Measurements from ENCODE around the gene CMAS.
"Not testable (repeated sequence)": the region's sequence is repeated elsewhere in the genome, so short reads cannot be mapped to it uniquely, and the experiment has no call there.

CMAS gene

DNA sequence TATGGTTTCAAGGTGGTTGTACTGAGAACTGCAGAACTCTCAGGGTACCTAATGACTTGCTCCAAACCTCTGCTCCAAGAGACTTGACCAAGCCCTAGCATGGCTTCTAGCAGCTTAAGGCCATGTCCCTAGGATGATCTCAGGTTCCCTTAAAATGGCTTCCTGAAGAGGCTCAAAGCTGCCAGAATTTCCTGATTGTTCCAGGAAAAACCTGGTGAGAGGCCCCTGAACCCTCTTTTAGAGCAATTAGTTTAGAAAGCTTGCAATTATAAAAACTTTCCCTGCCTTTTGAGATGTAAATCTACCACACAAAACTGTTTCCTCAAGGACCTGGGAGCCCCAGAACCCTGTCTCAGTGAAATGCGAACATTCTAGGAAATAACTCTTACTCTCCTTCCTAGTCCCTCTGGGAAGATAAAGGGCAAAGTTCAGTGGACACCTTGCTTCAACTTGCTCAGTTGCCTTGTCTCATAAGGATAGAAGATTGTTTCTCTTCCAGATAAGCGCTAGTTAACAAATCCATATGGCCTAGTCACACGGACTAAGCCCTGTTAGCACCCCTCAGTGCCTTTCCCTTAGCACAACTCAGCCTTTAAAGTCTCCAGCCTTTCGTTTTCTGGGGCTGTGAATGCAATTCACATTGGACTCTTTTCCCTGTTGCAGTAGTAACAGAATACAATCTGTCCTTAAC lies 2.5 kb downstream of the CMAS start:
- DNase-seq = no peak

DNA sequence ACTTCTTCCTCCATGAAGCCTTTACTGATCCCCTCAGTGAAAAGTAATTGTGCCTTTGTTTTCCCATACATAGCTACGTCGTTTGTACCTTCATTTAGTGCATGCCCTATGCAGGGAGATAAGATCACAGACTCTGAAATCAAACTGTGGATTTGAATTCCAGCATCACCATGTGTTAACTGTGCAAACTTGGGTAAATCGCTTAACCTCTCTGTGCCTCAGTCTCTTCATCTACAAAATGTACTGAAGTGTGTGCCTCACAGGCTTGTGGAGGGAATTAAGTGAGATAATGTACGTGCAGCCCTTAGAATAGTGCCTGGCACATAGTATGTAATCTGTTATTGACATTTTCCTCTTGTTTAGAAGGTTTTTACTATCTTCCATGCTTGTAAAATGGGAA lies 4.1 kb downstream of the CMAS start:
- DNase-seq = no peak

DNA sequence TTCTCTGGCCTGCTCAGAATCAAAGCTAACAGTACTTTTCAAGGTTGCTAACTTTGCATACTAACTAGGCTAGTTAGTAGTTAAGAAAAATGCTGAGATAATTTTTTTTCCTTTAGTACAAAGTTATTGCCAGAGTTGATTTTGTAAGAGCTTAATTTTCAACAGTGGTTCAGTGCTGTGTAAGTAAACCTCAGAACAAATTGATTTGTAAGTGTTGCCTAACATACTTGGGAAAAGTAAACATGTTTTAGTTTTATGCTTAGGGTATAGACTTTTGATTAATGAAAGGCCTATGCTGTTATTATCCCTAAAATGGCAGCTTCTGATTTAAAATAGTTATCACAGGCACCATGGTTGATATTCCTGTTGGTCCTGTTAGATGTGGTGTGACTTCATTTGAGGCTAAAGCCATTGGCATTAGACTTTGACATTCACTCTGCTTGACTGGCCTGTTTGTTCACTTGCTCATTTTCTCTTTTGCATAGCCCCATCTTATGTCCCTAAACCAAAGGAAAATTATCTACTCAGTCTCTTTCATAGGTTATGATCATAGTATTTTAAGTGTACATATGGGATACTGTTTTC lies 5.2 kb downstream of the CMAS start:
- no peak for DNase-seq

DNA sequence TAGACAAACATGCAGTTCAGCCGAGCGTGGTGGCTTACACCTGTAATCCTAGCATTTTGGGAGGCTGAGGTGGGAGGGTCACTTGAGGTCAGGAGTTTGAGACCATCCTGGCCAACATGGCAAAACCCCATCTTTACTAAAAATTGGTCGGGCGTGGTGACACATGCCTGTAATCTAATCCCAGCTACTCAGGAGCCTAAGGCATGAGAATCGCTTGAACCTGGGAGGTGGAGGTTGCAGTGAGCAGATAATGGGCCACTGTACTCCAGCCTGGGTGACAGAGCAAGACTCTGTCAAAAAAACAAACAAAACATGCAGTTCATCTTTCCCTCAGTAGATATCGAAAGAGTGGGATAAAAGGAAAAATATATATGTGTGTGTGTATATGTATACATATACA lies 7.0 kb downstream of the CMAS start:
- DNase-seq = not testable (repeated sequence)

DNA sequence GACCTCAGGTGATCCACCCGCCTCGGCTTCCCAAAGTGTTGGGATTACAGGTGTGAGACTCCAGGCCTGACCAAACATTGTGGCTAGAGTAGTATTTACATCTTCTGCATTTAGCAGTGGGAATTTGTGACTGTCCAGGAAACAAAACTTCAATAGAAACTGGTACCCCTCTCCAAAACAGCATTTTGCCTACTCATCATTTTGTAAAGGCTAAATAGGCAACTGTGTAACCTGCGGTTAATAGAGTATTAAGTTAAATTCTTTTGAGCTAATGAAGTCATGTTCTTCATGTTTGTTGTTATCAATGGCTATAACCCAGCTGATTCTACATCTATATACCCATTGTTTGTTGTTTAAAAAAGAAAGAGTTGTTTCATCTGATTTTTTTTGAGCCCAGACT lies 8.1 kb downstream of the CMAS start:
- no peak for DNase-seq

DNA sequence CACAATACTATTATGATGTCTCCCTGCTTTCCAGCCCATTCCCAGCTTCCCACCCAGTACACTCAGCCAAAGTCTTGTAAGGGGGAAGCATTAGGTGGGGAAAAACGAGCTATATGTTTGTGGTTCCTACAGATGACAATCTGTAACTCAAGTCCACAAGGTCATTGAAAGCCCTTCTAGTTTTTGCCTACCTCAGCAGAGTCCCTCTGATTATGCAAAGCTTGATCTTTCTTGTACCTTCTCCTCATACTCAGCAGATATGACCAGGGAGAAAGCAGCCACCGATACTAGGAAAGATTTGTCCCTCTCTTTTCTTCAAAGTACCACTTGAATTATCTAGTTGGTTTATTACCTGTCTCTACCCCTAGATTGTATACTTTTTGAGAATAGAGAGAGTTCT lies 10.6 kb downstream of the CMAS start:
- DNase-seq = no peak

DNA sequence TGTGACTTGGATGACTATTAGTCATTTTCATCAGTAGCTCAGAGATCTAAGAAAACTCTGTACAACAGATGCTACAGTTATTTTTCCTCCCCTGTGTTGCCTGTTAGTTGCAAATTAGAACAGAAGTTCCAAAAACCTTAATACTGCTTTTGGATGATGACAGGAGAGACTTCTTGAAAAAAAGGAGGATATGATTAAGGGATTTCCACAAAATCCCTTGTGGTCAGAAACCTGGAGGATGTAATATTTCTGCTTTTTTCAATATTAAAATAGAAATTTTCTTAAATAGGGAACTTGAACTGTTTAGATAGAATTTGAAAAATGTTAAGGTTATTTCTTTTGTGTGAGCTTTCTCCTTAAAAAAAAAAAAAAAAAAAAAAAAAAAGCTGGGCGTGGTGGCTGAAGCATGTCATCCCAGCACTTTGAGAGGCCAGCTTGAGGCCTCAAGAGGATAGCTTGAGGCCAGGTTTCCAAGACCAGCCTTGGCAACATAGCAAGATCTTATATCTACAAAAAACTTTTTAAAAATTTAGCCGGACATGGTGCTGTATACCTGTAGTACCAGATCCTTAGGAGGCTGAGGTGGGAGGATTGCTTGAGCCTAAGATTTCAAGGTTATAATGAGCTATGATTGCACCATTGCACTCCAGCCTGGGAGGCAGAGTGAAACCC lies 14.1 kb downstream of the CMAS start:
- DNase-seq = no peak

DNA sequence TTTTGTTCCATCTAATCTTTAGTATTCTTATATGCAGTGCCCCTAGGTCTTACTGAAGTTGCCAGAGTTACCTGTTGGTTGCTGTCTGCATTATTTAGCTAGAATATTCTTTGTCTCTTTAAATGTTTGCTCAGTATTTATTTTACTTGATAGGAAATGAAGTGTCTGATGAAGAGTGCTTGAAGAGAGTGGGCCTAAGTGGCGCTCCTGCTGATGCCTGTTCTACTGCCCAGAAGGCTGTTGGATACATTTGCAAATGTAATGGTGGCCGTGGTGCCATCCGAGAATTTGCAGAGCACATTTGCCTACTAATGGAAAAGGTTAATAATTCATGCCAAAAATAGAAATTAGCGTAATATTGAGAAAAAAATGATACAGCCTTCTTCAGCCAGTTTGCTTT lies 18.9 kb downstream of the CMAS start:
- DNase-seq = no peak

DNA sequence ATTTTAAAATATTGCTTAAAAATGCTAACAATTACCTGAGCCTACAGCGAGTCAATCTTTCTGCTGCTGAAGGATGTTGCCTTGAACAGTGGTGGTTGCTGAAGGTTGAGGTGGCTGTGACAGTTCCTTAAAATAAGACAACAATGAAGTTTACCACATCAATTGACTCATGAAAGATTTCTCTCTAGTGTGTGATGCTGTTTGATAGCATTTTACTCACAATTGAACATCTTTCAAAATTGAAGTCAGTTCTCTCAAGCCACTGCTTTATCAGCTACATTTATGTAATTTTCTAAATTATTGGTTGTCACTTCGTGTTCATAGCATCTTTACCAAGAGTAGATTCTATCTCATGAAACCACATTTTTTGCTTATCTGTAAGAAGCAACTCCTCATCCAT lies 20.3 kb downstream of the CMAS start:
- no peak for DNase-seq

DNA sequence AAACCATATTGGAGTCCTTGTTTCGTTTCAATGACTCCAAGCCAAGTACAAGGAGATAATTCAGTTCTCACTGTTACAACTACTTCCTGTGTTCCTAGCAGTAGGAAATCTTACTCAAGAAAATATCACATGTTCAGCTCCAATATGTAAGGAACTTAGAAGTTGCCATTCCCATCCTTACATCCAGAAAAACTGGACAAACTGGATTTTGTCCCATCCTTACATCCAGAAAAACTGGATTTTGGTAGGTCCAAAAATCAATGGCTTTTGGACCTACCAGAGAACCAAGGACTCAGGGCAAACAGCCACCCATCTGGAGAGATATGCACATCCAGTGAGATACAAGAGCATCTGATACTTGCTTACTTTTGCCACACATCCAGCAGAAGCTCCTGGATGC lies 23.8 kb downstream of the CMAS start:
- no peak for DNase-seq

DNA sequence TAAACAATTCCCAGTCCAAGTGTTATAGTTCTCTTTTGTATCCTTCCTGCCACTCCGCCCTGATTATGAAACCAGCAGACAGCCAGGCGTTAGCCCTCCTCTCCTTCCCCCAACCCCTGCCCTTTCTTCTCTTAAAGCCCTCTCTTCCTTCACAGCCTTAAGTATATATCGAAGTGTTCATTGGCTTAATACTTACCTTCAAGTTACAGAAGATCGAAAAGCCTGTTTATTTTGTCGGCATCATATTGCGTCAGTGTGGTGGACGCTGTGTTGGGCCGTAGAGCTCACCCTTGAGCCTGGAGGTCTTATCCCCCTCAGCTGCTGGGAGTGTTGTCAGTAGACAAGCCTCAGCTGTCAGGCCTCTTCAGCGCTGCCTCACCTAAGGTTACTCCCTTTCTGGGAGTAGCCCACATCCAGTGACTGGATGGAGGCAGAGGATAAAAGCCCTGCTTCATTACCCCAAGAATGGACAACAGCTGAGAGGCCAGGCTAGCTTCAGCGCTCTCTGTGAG lies 36.2 kb downstream of the CMAS start:
- DNase-seq = no peak

DNA sequence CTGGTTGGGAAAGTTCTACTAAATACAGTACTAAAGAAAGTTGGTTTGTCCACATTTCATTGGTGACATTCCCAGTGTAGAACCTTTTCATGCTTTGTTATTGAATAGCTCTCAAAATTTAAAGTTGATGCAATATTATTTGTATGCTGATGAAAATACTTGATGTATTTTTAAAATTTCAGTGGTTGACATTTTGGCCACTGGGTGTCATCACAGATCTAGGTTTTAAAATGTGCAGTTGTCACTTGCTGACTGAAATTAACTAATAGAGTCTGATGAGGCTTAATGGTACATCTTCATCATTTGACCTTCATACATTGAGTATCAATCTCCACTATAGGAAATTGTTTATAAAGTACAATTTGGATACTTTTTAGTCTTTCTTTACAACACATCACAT lies 37.1 kb downstream of the CMAS start:
- no peak for DNase-seq

DNA sequence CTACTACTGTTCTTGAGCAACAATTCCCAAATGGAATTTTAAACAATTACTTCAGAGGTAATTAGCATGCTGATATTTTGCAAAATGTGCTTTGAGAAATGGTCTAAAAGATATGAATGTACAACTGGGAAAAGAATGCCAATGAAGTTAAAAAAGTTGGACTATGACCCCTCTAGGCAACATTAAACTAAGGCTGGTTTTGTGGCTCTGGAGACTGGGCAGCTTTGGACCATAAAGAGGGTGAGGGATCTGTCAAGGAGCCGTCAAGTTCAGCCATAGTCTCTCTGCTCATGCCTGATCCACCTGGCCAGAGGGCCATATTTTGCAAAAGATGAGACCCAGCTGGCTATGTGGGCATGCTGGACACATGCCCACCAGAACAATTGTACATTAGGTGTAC lies 38.8 kb downstream of the CMAS start:
- no peak for DNase-seq

DNA sequence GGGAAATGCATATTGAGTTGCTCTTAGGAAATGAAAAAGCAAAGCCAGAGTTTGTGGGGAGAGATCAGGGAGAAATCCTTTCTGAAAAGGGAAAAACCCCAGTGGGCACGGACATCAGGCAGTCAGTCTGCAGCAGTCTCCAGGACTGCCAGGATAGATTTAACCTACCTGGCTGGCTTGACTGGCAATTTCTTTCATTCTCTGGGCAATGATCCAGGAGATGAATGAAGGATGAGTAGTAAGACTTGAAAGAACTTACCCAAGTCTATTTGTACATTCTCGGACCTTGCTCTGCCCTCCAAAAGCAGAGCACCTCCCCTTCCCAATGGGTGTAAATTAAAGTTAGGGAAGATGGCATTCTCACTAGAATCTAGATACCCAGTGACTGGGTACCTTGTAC lies 42.9 kb downstream of the CMAS start:
- no peak for DNase-seq

DNA sequence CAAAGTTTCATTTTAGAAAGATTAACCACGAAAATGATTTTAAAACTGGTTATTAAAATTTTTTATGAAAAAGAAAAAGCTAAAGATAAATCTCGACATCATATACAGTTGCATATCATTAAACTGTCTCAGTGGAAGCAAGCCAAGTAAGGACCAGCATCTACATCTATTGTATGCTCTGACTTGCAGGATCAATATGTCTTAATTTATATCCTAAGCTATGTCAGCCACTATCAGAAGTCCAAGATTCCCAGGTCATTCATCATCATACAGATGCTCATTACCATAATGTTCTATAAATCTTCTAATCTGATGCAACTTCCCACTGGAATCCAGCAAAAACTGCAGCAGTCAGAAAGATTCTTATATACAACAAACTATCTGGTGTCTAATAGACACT lies 43.5 kb downstream of the CMAS start:
- no peak for DNase-seq

DNA sequence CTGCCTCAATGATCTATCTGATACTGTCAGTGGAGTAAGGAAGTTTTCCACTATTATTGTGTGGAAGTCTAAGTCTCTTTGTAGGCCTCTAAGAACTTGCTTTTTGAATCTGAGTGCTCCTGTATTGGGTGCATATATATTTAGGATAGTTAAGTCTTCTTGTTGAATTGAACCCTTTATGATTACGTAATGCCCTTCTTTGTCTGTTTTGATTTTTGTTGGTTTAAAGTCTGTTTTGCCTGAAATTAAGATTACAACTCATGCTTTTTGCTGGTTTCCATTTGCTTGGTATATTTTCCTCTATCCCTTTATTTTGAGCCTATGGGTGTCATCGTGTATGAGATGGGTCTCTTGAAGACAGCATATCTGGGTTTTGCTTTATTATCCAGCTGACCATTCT lies 53.0 kb downstream of the CMAS start:
- DNase-seq = not testable (repeated sequence)

DNA sequence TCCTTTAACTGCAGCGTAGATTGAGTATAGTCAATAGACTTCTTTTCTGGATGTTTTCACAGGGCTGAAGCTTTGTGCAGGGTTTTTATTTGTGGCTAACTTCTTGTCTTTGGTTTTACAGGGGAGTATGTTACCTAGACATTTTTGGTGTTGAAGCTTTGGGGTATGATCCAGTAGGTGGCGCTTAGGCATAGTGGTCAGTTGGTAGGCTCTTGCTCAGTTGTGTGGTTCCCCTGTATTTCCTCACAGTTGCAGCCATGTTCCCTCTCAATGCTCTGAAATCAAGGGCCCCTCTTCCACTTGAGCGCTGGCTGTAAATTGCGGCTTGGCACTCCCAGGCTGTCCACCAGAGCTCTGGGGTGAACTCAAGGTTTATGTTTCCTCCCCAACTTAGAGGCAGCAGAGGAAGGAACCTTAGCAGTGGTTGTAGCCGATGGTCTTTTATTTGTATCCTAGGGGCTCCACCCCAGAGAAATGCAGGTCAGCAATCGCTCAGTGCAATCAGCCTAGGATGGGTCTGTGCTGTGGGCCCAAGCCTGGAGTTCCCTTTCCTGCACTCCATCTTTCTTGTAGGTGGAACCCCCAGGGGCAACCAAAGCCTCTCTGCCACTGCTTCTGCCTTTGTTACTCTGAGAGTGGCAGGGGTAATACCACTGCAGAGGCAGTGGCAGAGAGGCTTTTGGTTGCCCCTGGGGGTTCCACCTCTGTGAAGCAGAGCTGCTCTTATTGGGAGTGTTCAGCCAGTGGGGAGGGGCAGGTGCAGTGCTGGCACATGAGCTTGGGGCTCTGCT lies 55.1 kb downstream of the CMAS start:
- DNase-seq = no peak

DNA sequence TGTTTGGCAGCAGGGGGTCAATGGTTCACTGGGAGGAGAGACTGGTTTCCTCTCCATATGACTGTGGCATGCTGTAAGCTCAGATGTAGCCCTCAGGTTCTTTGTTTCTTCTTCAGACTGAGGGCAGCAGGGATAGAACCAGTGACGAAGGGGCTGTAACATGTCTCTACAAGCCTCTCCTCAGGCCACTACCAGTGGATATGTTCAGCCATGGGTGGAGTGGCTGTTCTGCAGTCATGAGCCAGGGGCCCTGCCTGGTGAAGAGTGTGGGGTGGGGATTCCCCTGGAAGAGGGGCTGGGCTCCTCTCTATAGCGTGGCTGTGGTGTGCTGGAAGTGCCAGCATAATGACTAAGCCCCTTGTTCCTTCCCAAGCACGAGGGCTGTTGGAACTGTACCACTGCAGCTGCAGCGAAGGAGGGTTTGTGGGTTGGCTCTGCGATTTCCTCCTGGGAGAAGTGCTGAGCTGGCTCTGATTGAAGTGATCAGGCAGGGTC lies 55.8 kb downstream of the CMAS start:
- no peak for DNase-seq

DNA sequence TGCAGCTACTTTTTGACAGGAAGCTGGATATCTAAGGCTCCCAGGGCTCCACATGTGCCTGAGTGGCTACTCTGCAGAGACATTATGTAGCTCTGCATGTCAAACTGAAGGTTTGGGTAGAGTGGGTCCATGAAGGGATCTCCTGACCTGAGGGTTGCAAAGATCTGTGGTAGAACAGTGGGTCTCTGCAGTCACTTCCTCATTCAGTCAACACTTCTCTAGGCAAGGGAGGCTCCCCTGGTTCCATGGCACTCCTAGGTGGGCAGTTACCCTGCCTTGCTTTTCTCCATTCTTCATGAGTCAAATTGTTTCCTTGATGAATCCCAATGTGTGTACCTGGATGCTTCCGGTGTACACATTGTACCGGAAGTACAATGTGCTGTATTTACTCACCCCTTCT lies 57.4 kb downstream of the CMAS start:
- no peak for DNase-seq

DNA sequence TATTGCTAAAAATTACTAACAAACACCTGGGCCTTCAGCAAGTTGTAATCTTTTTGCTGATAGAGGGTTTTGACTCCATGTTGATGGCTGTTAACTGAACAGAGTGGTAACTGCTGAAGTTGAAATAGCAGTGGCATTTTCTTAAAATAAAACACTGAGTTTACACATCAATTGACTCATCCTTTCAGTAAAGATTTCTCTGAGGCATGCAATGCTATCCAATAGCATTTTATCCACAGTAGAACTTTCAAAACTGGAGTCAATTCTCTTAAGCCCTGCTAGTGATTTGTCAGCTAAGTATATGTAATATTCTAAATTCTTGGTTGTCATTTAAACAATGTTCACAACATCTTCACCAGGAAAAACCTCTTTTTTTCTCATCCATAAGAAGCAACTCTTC lies 59.5 kb downstream of the CMAS start:
- no peak for DNase-seq

DNA sequence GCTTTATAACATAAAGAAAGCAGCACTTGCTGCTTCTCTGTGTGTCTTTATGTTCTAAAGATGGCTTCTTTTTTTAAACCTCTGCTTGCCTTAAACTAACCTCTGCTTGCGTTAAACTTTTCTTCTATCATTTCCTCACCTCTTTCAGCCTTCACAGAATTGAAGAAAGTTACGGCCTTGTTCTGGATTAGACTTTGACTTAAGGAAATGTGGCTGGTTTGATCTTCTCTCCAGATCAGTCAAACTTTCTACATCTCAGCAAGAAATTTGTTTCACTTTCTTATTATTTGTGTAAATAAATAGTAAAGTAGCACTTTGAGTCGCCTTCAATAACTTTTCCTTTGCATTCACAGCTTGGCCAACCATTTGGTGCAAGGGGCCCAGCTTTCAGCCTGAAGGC lies 64.2 kb downstream of the CMAS start:
- no peak for DNase-seq

Measured in SIG-M5 (cell line).